GM23338 (cell line): ENCODE results near the gene CIAO1. TPM values are rescaled to one million over a fixed set of nuclear protein-coding genes. Genes with fewer than 3 reads are reported as not detected.
"Not testable (repeated sequence)": the region's sequence is repeated elsewhere in the genome, so short reads cannot be mapped to it uniquely, and the experiment has no call there.

Source experiments
- ATAC-seq: fragments of 200-7000 bp; cut with Tn5 transposase; 3 replicates; pipeline ENCODE4 v1.9.1; 2020
- DNase-seq: peaks from one replicate; pipeline ENCODE4 v3.0.0-alpha.2; 2015; ENCODE audit warnings: low spot score
- H2AFZ ChIP-seq: fragments of 200-600 bp; sonication (generic); 2 replicates; pipeline ENCODE4 v1.8.0; 2016; ENCODE audit warnings: antibody characterized with exemption, mild to moderate bottlenecking, moderate library complexity
- H3F3A ChIP-seq: fragments of 200-600 bp; sonication (generic); replicated peaks from 2 replicates; pipeline ENCODE4 v1.8.0; 2017; ENCODE audit warnings: antibody characterized with exemption, mixed run types, low read depth
- H3K27ac ChIP-seq: fragments of 200-600 bp; sonication (generic); 2 replicates; pipeline ENCODE4 v1.6.1; 2016; ENCODE audit warnings: low read depth
- H3K27me3 ChIP-seq: fragments of 200-600 bp; sonication (generic); 2 replicates; pipeline ENCODE4 v1.8.0; 2016; ENCODE audit warnings: mild to moderate bottlenecking, mixed run types, moderate library complexity; ENCODE audit not compliant: insufficient read depth
- H3K36me3 ChIP-seq: fragments of 200-600 bp; sonication (generic); 2 replicates; pipeline ENCODE4 v1.8.0; 2016; ENCODE audit warnings: mild to moderate bottlenecking; ENCODE audit not compliant: insufficient read depth
- H3K4me1 ChIP-seq: fragments of 200-600 bp; sonication (generic); 2 replicates; pipeline ENCODE4 v1.8.0; 2016; ENCODE audit warnings: mild to moderate bottlenecking, moderate library complexity; ENCODE audit not compliant: insufficient read depth
- H3K4me2 ChIP-seq: fragments of 200-600 bp; sonication (generic); 2 replicates; pipeline ENCODE4 v1.7.1; 2017; ENCODE audit warnings: mixed run types
- H3K4me3 ChIP-seq: fragments of 200-600 bp; sonication (generic); 2 replicates; pipeline ENCODE4 v1.6.1; 2016; ENCODE audit warnings: mixed run types
- H3K79me2 ChIP-seq: fragments of 200-600 bp; sonication (generic); replicated peaks from 2 replicates; pipeline ENCODE4 v1.8.0; 2017; ENCODE audit warnings: mild to moderate bottlenecking; ENCODE audit not compliant: insufficient read depth
- H3K9me2 ChIP-seq: fragments of 200-600 bp; sonication (generic); 2 replicates; pipeline ENCODE4 v1.8.0; 2017; ENCODE audit not compliant: insufficient read depth
- H4K20me1 ChIP-seq: fragments of 200-600 bp; sonication (generic); replicated peaks from 2 replicates; pipeline ENCODE4 v1.8.0; 2017; ENCODE audit warnings: mild to moderate bottlenecking; ENCODE audit not compliant: insufficient read depth
- H3K27ac Mint-ChIP-seq: 2 replicates; pipeline ENCODE4 v1.8.0; 2020; ENCODE audit warnings: inconsistent platforms, mild to moderate bottlenecking, moderate library complexity, mixed read lengths
- H3K27me3 Mint-ChIP-seq: 3 replicates; pipeline ENCODE4 v1.8.0; 2022; ENCODE audit warnings: low read depth, mild to moderate bottlenecking, moderate library complexity, mixed read lengths, inconsistent platforms; ENCODE audit not compliant: insufficient read depth, poor library complexity
- H3K36me3 Mint-ChIP-seq: 3 replicates; pipeline ENCODE4 v1.8.0; 2021; ENCODE audit warnings: low read depth, mild to moderate bottlenecking, inconsistent platforms, moderate library complexity, mixed read lengths
- H3K4me1 Mint-ChIP-seq: 3 replicates; pipeline ENCODE4 v1.8.0; 2020; ENCODE audit warnings: mild to moderate bottlenecking, inconsistent platforms, mixed read lengths
- H3K4me3 Mint-ChIP-seq: 3 replicates; pipeline ENCODE4 v1.8.0; 2021; ENCODE audit warnings: moderate library complexity, mild to moderate bottlenecking, inconsistent platforms, mixed read lengths
- H3K9me3 Mint-ChIP-seq: 3 replicates; pipeline ENCODE4 v1.8.0; 2020; ENCODE audit warnings: moderate library complexity, mild to moderate bottlenecking, inconsistent platforms, mixed read lengths
- CTCF ChIP-seq, 2 experiments: fragments of 200-600 bp in 1 of 2; sonication (generic) in 1 of 2; conservative IDR thresholded peaks; 2 replicates each; pipeline versions ENCODE4 v1.5.1 to v1.6.1; 2016 to 2017; ENCODE audit warnings: antibody characterized with exemption in 2 of 2, low read depth in 2 of 2, mild to moderate bottlenecking in 2 of 2, moderate library complexity in 1 of 2
- ETS1 ChIP-seq: IDR thresholded peaks from 2 replicates; pipeline ENCODE4 v1.6.1; 2016; ENCODE audit warnings: antibody characterized with exemption
- EZH2phosphoT487 ChIP-seq: fragments of 200-600 bp; sonication (generic); IDR thresholded peaks from one replicate; pipeline ENCODE4 v1.8.1; 2018; ENCODE audit warnings: antibody characterized with exemption; ENCODE audit not compliant: unreplicated experiment
- JUNB ChIP-seq: IDR thresholded peaks from one replicate; pipeline ENCODE4 v1.6.1; 2016; ENCODE audit warnings: antibody characterized with exemption; ENCODE audit not compliant: unreplicated experiment
- NANOG ChIP-seq: IDR thresholded peaks from 2 replicates; pipeline ENCODE4 v1.6.1; 2016; ENCODE audit warnings: antibody characterized with exemption, borderline replicate concordance
- POLR2AphosphoS5 ChIP-seq: IDR thresholded peaks from 2 replicates; pipeline ENCODE4 v1.6.1; 2016; ENCODE audit warnings: antibody characterized with exemption, low read depth
- STAT1 ChIP-seq: IDR thresholded peaks from one replicate; pipeline ENCODE4 v1.6.1; 2016; ENCODE audit warnings: antibody characterized with exemption; ENCODE audit not compliant: unreplicated experiment
- ZNF331 ChIP-seq: fragments of 250-450 bp; sonication (Bioruptor Pico); IDR thresholded peaks from 2 replicates; pipeline ENCODE4 v1.5.0; 2020; ENCODE audit warnings: low read depth, mild to moderate bottlenecking, moderate library complexity
- ZNF462 ChIP-seq: fragments of 250-450 bp; sonication (Bioruptor Pico); IDR thresholded peaks from 2 replicates; pipeline ENCODE4 v1.5.0; 2020; ENCODE audit warnings: mild to moderate bottlenecking, moderate library complexity
- polyA plus RNA-seq: library from polyadenylated mRNA; unstranded; fragments of >200 nt; fragmentation: Nextera tagmentation; extraction: Ambion mirVana; gene quantifications from 2 replicates; pipeline ENCODE4 v1.2.1, GENCODE V29; 2016
- total RNA-seq: library from RNA; depleted of rRNA; stranded (reverse); fragments of >200 nt; shearing (Covaris generic); gene quantifications from 2 replicates; pipeline ENCODE4 v1.2.3, GENCODE V29; 2014

Gene CIAO1
- total and polyA plus RNA-seq, 2 experiments from 2014 or later, result 48.8 to 119 TPM

- TF ChIP-seq CTCF (conservative IDR thresholded peaks at IDR 0.05; ENCODE audit: low read depth in 2 of 2) (no peak), POLR2AphosphoS5 (no peak), JUNB (no peak), ETS1 (no peak), STAT1 (no peak), ZNF331 (no peak), NANOG (no peak)
Observed at GRCh38 chr2:96256611-96257113, 9.4 kb upstream of the CIAO1 start (continued).

- not testable (repeated sequence) for H3K4me2 ChIP-seq, H3K27me3 Mint-ChIP-seq, DNase-seq, ATAC-seq, H3K4me3 Mint-ChIP-seq, H3K4me3 ChIP-seq, H3K4me1 ChIP-seq, H2AFZ ChIP-seq, H3K4me1 Mint-ChIP-seq, H3K27ac ChIP-seq, H3K27me3 ChIP-seq, H3K27ac Mint-ChIP-seq, H3K9me2 ChIP-seq, H3K9me3 Mint-ChIP-seq, H3F3A ChIP-seq
- peaks cover 12% of the 10 kb centered on the region for H3K36me3 Mint-ChIP-seq
- Histone ChIP-seq H4K20me1 (peaks cover 19% of the 10 kb centered on the region), H3K79me2 (peaks cover 21% of the 10 kb centered on the region; the same call in 1 of the 2 replicates), H3K36me3 (peaks cover 11% of the 10 kb centered on the region; the same call in 1 of the 2 replicates)
Observed at GRCh38 chr2:96257744-96258143, 8.3 kb upstream of the CIAO1 start.

GRCh38 chr2:96258166-96259022, 7.6 kb upstream of the CIAO1 start:
- Histone ChIP-seq H3K4me3 (no peak overlapping the region), H3K4me2 (no peak overlapping the region), H3F3A (no peaks in the 10 kb centered on the region), H3K4me1 (no peaks in the 10 kb centered on the region; the same call in 1 of the 2 replicates), H3K27me3 (no peaks in the 10 kb centered on the region), H2AFZ (no peak overlapping the region), H3K27ac (no peak overlapping the region), H4K20me1 (peaks cover 23% of the 10 kb centered on the region), H3K9me2 (no peaks in the 10 kb centered on the region), H3K79me2 (peaks cover 27% of the 10 kb centered on the region), H3K36me3 (peaks cover 11% of the 10 kb centered on the region; the same call in 1 of the 2 replicates)
- Mint-ChIP-seq H3K36me3 (peaks cover 10% of the 10 kb centered on the region), H3K4me3 (no peak overlapping the region), H3K4me1 (peaks cover 10% of the 10 kb centered on the region), H3K9me3 (no peaks in the 10 kb centered on the region), H3K27me3 (peaks cover 6% of the 10 kb centered on the region), H3K27ac (no peak overlapping the region)
- DNase-seq (no peak), ATAC-seq (no peak)
- no peak for TF ChIP-seq ZNF462
- no peak for TF ChIP-seq EZH2phosphoT487
